GM19240 (cell line): Measurements from ENCODE around the gene ENPP6.
A peak's percentile ranks its signal among the peaks of the same experiment; 100 is the strongest.

Experiments
- DNase-seq: peaks from one replicate; pipeline ENCODE4 v3.0.0; 2011; ENCODE audit warnings: low spot score; ENCODE audit not compliant: insufficient read length

ENPP6 gene

DNA sequence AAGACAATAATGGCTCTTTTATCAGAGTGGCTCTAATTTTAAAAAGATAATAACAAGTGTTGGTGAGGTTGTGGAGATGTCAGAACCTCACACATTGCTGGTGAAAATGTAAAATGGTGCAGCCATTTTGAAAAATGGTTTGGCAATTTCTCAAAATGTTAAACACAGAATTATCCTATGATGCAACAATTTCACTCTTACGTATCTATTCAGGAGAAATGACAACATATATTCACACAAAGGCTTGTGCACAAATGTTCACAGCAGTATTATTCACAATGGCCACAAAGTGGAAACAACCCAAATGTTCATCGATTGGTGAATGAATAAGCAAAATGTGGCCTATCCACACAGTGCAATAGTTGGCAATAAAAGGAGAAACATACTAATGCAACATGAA, 24.7 kb downstream of the ENPP6 start:
- no peak for DNase-seq

DNA sequence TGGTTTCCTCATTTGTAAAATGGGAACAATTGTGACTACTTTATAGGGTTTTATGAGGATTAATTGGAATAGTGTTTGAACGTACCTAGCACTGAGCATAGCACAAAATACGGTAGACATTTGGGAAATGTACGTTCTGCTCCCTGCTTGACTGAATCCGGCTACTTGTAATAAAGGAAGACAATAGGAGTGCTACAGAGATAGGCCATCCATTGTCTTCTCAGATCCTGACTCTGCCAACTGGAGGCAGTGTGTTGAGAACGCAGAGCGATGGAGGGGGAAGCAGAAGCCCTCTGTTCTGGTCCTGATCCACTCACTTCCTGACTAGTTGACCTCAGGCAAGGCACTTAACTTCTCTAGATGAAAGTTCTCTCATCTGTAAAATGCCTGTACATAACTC, 26.4 kb downstream of the ENPP6 start:
- no peak for DNase-seq

DNA sequence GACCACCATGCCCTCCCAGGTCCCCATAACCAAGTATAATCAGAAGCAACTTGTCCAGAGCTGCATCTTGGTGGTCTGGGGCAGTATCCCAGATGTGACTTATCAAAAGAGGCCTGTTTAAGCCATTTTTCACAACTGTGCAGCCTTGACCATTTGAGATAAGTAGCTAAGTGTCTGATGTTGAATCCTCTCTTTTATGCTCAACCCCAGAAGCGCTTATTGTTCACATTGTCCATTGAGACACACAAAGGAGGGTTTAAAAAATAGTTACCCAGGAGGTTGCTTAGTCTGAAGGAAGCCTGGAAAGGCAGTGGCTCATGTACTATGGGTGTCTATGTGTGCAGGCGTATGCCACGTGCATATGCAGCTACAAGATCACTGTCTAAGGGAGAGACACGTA, 27.0 kb downstream of the ENPP6 start:
- no peak for DNase-seq

DNA sequence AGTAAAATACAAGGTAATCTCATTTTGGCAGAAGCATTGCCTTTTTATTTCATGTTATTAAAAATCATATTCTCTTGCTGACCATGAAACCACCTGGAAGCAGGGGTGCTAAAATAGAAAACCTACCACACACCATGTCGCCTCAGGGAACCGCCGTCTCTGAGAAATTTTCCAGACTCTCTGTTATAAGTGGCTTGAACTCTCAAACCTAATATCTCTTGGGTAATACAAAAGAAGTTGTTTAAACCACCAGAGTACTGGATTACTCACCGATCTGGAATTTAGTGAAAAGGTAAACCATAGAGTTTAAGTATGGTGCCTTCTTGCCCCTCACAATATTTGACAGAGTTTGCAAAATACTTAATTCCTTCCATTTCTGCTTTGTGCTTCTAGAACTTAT, 27.7 kb downstream of the ENPP6 start:
- no peak for DNase-seq

DNA sequence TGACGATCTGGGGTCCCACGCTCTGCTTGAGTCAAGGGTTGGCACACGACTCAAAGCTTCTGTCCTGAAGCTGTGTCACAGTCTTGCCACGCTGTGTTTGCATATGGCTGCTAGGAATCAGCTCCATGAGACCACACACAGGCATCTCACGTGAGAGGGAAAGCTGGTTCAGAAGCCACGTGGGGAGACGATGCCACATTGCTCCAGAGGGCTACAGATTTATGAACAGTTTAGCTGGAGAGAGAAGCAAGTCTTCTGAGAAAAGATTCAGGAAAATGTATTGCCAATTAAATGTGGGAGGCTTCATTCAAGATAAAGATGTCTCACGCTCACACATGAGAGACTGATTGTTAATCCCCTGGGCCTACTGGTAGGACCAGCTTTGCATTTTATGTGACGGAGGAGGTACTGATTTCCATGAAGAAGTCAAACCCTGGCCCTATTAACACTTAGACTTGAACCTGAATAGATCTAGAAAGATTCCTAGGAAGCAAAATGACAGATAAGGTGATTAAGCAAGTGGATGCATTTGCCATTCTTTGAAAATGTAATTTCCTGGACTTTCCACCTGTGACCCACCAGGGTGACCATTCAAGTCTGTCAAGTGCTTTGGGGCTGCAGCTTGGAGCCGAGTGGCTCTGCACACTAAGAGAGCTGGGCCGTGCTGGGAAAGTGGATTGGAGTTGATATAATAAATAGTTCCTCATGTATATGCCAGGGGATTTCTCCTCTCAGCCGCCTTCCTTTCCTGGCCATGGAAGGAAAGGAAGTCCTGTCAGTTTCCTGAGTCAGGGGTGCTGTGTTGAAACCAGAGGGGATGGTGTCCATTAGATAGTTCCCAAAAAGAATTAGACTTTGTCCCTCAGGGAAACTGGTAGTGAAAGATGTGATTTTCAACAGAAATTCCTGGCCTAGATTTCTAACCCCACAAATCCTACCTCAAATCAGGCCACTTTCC, 29.0 kb downstream of the ENPP6 start:
- no peak for DNase-seq

DNA sequence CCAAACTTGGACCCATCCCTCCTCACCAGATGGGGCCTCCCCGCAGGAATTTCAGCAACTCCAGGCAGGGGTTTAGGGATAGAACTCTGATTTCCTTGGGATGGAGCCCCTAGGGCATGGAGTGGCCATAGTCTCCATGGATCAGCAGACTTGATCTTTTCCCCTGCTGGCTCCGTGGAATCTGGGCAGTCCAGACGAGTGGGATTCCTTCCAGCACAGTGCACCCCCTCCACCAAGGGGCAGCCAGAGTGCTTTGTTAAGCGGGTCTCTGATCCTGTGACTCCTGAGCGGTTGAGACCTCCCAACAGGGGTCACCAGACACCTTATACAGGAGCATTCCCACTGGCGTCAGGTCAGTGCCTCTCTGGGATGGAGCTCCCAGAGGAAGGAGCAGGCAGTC, 40.4 kb downstream of the ENPP6 start:
- no peak for DNase-seq

DNA sequence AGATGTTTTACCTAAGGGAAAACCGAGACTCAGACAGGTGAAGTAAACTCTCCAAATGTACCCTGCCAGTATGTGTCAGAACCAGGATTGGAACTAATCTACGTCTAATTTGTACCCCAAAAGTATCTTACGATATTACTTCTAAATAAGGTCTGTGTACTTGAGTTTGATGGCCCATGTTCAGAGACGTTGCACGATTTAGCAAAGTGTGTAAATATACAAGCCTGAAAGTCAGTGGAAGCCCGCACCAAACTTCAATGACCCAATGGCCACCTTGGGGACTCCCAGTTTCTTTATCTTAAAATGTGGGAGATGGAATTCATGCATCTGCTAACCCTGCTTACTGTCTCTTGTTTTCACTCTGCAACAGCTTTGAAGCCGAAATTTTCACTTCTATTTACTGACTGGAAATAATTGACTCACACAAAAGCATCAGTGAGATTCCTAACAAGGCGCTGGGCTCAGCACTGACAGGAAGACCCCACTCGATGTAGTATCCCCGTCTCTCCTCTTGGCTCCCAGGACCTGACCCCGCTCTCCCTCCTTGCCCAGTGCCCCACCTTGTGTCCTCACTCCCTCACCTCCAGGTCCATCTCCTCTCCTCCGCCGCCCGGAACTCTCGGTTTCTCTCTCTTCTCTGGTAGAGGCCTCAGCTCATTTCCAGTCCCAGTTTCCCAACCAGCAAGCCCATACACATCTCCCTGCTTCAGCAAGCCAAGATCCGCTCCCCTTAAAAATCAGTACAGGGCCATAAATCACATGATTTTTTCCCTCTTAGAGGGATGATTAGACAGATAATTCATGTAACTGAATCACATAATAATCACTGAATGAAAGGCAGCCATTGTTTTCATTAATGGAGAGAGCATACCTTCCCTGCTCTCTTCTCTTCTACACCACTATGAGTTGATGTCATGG, 42.8 kb downstream of the ENPP6 start:
- no peak for DNase-seq

DNA sequence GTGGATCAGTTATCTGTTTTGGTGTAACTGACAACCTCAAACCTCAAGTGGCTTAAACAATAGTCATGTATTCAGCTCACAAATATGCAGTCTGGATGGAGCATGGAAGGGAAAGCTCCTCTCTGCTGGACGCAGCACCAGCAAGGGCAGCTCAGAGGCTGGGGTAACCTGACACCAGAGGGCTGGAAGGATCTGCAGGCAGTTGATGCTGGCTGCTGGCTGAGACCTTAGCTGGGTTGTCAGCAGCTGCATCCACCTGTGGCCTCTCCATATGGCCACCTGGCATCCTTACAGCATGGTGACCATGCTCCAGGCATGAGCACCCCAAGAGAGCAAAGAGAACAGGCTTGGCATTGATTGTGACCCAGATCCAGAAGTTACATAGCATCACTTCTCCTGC, 46.7 kb downstream of the ENPP6 start:
- no peak for DNase-seq

DNA sequence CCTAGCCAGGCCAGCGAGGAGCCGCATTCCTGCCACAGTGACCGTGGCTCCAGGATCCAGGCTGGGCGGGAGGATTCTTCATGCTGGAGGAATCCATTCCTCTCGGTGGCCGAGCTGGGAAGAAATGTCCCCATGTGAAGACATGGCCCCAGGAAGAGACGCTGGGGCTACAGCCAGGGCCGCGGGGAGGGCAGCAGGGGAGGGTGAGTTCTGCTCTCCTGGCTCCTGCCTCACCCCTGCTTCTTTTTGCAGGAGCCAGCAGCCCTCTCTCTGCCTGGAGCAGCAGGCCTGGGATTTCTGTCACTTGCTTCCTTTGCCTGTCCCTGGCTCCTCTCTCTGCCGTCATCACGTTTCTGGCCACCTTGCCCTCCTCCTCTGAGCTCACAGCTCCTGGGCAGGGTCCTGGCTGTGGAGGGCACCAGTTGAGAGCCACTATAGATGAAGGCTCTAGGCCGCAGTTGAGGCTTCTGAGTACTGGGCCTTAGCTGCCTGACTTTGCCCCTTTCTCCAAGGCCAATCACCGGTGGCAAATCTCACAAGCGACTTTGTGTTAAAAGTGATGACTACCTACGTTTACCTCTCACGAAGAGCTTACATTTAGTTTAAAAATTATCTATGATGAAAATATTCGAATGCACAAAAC, 48.3 kb downstream of the ENPP6 start:
- no peak for DNase-seq

DNA sequence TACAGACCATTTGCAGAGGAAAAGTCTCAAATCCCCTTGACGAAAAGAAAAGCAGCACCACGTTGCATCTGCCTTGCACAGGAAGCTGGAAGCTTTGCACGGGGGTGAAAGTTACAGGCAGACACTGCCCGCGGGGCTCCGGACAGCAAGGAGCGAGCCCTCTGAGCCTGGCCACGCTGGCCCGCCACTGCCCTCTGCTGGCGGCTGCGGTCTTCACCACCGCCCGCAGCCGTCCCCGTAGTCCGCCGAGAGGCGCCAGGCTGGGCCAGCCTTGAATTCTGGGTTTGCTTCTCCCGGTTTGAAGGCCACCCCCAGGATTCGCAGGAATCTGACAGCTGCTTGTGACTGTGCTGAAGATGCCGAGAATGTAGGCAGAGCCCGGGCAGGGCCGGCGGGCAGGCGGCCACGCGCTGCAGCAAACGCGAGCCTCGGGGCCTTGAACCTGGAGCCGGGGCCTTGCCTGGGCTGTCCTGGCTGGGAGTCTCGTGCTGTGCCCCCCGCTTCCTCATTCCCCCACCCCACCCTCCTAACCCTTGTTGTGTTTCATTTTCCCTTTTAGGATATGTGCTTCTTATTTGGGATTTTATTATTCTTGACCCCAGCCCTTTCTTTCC, 49.2 kb downstream of the ENPP6 start:
- peak; percentile 63 for DNase-seq

DNA sequence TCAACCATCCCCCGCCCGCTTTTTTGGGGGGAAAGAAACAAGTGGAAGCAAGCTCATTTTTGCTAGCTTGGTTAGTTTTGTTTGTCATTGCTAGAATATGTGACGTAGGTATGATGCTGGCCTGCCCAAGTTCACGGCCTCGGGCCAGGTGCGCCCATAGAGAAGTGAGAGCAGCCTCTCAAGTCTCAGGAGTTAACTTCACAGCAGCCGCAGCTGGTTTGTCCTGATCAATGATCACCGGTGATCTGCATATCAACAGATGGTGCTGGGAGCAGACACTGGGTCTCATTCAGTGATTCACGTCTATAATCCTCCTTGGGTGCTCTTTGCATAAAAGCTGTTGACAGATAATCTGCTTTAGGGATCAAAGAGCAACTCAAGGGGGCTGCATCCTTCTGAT, 50.1 kb downstream of the ENPP6 start:
- DNase-seq = peak; percentile 35

DNA sequence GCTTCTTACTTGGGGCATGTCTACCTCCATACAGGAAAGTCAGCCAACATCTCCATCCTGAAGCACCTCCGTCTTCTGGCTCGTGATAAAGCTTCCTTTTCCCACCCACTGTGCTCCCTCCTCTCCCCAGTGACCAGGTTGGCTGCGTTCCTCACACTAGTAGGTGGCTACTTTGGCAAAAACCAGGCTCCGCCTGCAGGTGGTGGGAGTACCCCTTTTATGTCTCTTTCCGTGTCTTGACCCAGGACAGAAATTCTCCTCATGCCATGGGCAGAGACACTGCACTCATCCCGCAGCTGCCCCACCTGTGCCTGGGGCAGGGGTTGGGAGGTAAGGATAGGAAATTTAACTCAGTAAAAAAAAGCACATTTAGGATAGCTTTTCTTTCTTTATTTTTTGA, 50.9 kb downstream of the ENPP6 start:
- no peak for DNase-seq

DNA sequence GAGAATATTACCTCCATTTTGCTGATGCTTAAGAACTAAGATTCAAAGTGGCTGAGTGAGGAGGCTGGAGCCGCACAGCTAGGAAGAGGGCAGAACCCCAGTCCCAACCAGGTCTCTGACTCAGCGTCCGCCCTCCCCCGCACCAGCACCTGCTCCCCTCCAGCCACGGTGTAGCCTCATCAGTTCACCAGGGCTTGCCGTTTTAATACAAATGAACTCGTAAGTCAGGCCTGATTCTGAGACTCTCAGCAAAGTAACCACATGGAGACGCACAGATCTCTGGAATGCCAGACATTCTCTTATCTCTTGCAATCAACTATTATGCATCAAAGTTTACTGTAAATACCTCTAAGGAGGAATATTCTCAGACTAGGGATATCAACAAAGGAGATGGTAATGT, 52.4 kb downstream of the ENPP6 start:
- no peak for DNase-seq

DNA sequence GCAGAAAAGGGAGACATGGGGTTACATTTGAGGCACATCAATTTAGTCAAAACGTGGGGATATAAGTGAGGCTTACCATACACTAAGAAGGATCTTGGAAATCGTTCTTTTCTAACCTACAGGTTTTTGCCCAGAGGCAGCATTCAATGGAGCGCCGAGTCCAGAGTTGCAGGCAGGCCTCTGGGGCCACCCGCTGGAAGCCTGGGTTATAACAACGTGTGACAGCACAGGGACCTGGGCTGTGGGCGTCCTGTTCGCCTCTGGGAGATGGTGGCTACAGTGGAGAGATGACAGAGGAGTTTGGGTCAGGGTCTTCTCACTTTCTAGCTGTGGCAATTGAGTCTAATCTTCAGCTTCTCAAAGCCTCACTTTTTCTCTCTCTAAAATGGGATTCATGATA, 53.9 kb downstream of the ENPP6 start:
- no peak for DNase-seq

DNA sequence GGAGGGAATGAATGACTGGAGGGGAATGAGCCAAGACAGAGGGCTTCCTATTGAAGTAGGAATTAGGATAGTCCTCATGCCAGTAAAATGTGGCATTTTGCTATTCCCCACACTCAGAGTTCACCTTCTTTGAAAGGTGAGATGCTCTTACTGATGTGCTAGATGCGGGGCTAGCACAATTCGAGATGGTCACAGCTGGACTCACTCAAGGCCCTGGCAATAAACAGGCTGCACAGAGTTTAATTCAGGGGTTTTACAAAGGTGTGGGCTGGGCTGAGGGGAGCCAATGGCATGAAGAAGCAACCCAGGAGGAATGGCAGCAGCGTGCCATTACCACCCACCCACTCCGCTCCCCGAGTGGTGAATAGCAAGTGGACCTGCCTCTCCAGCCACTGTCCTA, 55.1 kb downstream of the ENPP6 start:
- no peak for DNase-seq

DNA sequence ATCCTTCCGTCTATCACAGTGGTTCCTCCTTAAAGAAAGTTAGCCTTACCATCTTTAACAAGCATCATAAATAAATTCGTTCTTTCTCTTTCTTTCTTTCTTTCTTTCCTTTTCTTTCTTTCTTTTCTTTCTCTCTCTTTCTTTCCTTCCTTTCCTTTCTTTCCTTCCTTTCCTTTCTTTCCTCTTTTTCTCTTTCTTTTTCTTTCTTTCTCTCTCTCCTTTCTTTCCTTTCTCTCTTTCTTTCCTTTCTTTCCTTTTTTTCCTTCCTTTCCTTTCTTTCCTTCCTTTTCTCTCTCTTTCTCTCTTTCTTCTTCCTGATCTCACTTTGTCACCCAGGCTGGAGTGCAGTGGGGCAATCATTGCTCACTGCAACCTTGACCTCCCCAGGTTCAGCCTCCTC, 60.4 kb downstream of the ENPP6 start:
- DNase-seq = no peak

DNA sequence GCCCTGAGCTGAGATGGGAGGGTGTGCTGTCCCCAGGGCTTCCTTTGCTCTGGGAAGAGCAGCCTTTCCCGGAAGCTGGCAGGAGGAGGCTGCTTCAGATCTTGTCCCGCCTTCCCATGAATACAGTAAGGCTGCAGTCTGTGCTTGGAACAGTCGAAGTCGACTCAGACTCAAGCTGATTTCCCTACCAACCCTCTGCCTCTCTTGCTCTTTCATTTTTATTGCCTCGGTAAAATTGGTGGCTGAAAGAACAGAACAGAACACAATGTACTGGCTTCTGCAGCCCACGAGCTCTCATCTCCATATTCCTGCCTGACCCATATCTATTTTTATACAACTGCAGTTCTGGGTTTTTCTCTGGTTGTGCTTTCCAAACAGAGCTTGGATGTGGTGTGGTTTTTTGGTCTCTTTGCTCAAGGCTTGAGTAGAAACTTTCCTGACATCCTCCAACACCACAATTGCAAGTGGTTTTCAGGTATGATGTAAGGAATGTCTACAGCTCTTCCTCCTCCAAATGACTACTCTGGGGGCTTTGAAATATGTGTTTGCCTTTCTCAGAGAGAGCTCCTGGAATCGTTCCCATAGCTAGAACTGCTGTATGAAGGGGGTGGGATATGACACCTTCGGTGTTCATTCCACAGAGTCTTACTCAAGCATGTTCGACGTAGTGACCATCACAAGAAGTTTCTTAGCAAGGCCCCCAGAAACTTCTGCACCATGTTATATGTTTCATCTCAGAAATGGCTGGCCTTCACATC, 61.3 kb downstream of the ENPP6 start:
- DNase-seq = no peak

DNA sequence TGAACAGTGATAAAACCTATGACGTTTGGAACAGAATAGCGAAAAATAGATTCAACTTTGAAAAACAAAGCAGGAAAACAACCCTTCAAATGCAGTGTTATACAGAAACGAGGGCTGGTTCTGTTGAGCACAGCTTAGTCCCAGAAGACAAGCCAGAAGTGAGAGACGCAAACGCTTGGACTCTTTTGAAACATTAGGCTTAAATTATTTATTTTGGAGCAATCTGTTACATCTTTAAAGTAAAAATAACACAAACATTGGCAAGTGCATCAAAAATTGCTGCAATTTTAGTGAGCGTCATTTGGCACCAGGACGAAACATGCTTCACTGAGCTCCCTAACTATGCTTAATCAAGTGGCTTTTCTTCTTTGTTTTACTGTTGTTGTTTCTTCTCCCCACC, 63.5 kb downstream of the ENPP6 start:
- DNase-seq = no peak

DNA sequence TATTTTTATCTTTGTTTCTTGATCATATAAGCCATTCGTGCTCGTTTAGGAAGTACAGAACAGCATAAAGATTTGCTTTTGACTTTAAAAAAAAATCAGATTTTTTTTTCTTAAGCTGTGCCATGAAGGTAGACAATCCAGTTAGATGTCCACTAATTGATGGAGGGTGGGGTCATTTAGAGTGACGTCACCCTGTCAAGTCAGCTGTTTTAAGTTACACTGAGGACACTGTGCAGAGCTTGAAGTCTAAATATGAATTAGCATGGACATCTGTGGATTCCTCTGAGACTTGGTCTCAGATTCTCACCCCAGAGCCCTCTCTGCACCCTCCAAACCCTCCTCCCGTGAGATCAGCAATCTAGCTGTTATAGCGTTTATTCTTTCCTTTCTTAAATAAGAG, 63.9 kb downstream of the ENPP6 start:
- no peak for DNase-seq

DNA sequence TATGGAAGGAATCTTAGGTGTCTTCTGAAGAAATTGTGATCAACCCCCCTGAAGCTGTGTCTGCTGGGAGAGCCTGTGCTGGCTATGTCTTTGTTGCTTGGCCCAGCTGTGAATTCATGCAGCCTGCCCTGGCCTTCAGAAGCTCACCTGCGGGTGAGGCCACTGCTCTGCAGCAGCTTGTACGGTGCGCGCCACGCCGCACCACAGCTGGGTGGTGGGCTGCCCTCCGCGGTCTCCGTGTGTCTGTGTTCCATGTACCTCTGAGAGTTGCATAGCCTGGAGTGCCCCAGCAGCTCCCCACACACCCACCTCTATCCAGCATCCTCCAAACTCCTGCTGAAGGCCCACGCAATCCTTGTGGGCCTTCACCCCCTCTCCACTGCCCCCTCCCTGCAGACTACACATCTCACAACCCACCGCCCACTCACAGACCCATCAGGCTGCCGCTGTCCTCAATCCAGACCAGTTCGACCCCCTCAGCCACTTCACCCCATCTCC, 65.6 kb downstream of the ENPP6 start:
- DNase-seq = no peak
